ENCODE data around the gene NUDCD2. TPM values are rescaled to one million over a fixed set of nuclear protein-coding genes. Genes with fewer than 3 reads are reported as not detected.

NUDCD2 gene
- total and polyA plus RNA-seq, 2 donors (not counting 1 experiment from before 2014, with no cell fraction given): 6.8 to 24.4 TPM

DNA sequence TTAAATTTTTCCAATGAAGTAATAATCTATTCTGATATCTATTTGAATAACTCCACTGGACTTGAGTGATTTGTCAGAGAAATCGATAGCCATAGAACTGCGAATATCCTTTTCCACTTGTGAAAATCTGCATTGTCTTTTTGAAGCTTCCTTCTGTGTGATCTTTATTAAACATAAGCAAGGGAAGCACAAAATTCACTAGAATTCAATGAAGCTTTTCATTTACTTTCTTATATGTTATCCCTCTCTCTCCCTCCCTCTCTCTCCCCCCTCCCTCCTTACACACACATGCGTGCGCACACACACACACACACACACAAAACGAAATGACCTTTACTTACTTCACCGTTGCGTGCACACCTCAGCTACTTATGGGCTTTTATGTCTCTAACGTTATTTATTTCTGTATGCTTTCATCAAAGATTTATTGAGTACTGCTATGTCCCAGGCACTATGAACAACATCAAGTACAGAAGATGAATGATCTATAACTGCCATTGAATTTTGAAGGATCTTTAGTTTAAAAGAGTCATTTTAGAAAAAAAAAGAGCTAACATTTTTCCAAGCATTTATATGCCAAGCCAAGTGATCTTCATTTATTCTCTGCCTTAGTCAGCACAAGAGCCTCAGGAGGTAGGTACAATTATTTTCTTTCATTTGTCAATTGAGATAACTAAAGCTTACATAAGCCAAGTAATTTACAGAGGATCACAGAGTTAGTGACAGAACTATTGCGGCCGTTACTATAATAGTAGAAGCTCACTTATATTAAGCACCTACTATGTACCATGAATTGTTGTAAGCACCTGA is 55.3 kb downstream of the NUDCD2 start:
- Histone ChIP-seq H3K4me2 (replicated peaks; ENCODE audit: low read depth, low read length, poor library complexity, severe bottlenecking) (no peak overlapping the region), H3K27ac (ENCODE audit: low read length in 2 of 2) (no peak overlapping the region), H2AFZ (ENCODE audit: insufficient read depth, low read depth, low read length, poor library complexity, severe bottlenecking) (no peak overlapping the region), H3K36me3 (replicated peaks in 1 of 2; ENCODE audit: control extremely low read depth in 1 of 2, control insufficient read depth in 1 of 2, extremely low read depth in 1 of 2, insufficient read depth in 2 of 2, low read length in 1 of 2) (no peaks in the 10 kb centered on the region), H3K27me3 (replicated peaks in 1 of 4; ENCODE audit: control extremely low read depth in 1 of 4, control insufficient read depth in 3 of 4, insufficient read depth in 4 of 4, low read length in 3 of 4) (no peaks in the 10 kb centered on the region), H3K4me3 (ENCODE audit: control extremely low read depth in 1 of 5, extremely low read depth in 1 of 5, insufficient read depth in 1 of 5, low read depth in 2 of 5, low read length in 4 of 5) (no peak overlapping the region), H3K79me2 (ENCODE audit: control insufficient read depth, insufficient read depth, low read length) (no peaks in the 10 kb centered on the region), H3K9me3 (ENCODE audit: control extremely low read depth in 1 of 3, control insufficient read depth in 2 of 3, insufficient read depth in 1 of 3, low read length in 2 of 3) (no peaks in the 10 kb centered on the region), H3K4me1 (ENCODE audit: control insufficient read depth in 2 of 2, insufficient read depth in 2 of 2, low read length in 2 of 2) (peaks cover 0 to 3% of the 10 kb centered on the region in 2 donors), H4K20me1 (ENCODE audit: control insufficient read depth, insufficient read depth, low read length, poor library complexity, severe bottlenecking) (no peaks in the 10 kb centered on the region), H3K9ac (ENCODE audit: low read length) (no peak overlapping the region)
- intact Hi-C loops (cut with micrococcal nuclease): no loop called here
- DNase-seq (no peak), ATAC-seq (ENCODE audit: low read depth) (no peak)
- CTCF ChIA-PET: interaction anchor here (0.8 to 1.0 kb wide), 2 partner anchors 9 to 10 kb away, joined by 3 read pairs; no protein-coding TSS in a partner anchor
- no peak for TF ChIP-seq EZH2 (IDR thresholded peaks at IDR 0.05; ENCODE audit: borderline replicate concordance, insufficient read depth, low read depth, low read length, poor library complexity, severe bottlenecking)
- TF ChIP-seq, protein P1, sequence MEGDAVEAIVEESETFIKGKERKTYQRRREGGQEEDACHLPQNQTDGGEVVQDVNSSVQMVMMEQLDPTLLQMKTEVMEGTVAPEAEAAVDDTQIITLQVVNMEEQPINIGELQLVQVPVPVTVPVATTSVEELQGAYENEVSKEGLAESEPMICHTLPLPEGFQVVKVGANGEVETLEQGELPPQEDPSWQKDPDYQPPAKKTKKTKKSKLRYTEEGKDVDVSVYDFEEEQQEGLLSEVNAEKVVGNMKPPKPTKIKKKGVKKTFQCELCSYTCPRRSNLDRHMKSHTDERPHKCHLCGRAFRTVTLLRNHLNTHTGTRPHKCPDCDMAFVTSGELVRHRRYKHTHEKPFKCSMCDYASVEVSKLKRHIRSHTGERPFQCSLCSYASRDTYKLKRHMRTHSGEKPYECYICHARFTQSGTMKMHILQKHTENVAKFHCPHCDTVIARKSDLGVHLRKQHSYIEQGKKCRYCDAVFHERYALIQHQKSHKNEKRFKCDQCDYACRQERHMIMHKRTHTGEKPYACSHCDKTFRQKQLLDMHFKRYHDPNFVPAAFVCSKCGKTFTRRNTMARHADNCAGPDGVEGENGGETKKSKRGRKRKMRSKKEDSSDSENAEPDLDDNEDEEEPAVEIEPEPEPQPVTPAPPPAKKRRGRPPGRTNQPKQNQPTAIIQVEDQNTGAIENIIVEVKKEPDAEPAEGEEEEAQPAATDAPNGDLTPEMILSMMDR (IDR thresholded peaks at IDR 0.05): no peak
- Mint-ChIP-seq H3K4me3 (no peak overlapping the region), H3K4me1 (peaks cover 2% of the 10 kb centered on the region), H3K27ac (no peak overlapping the region), H3K9me3 (ENCODE audit: insufficient read depth) (no peaks in the 10 kb centered on the region), H3K27me3 (peaks cover 4% of the 10 kb centered on the region)
- POLR2A ChIA-PET: no interaction called here
- WGBS (ENCODE audit: insufficient coverage): 100% methylated on average over 3 of the region's 10 CpGs

DNA sequence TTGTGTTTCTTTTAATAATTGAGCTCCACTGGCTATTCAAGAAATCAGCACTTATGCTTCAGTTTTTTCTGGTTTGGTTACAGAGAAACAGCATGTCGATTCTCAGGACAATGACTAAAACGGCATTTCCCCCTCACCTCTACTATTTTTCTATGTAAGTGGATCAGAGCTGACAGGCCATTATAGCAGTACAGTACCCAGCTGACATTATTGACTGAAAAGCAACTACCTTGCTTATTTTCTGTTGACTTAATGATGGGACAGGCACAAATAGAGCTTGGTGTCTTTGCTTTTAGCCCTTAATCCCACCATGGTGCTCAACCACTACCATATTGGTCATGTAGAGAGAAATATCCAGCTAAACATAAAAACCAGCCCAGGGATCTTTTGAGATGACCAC is 57.9 kb downstream of the NUDCD2 start:
- CTCF ChIA-PET: no interaction called here
- Histone ChIP-seq H3K79me2 (ENCODE audit: control insufficient read depth, insufficient read depth, low read length) (no peaks in the 10 kb centered on the region), H3K9ac (ENCODE audit: low read length) (no peak overlapping the region), H3K36me3 (replicated peaks in 1 of 2; ENCODE audit: control extremely low read depth in 1 of 2, control insufficient read depth in 1 of 2, extremely low read depth in 1 of 2, insufficient read depth in 2 of 2, low read length in 1 of 2) (no peaks in the 10 kb centered on the region), H3K4me1 (ENCODE audit: control insufficient read depth in 2 of 2, insufficient read depth in 2 of 2, low read length in 2 of 2) (no peaks in the 10 kb centered on the region), H2AFZ (ENCODE audit: insufficient read depth, low read depth, low read length, poor library complexity, severe bottlenecking) (no peak overlapping the region), H3K27me3 (replicated peaks in 1 of 4; ENCODE audit: control extremely low read depth in 1 of 4, control insufficient read depth in 3 of 4, insufficient read depth in 4 of 4, low read length in 3 of 4) (no peaks in the 10 kb centered on the region), H3K4me3 (ENCODE audit: control extremely low read depth in 1 of 5, extremely low read depth in 1 of 5, insufficient read depth in 1 of 5, low read depth in 2 of 5, low read length in 4 of 5) (no peak overlapping the region), H3K9me3 (ENCODE audit: control extremely low read depth in 1 of 3, control insufficient read depth in 2 of 3, insufficient read depth in 1 of 3, low read length in 2 of 3) (no peaks in the 10 kb centered on the region), H4K20me1 (ENCODE audit: control insufficient read depth, insufficient read depth, low read length, poor library complexity, severe bottlenecking) (no peaks in the 10 kb centered on the region), H3K4me2 (replicated peaks; ENCODE audit: low read depth, low read length, poor library complexity, severe bottlenecking) (no peak overlapping the region), H3K27ac (ENCODE audit: low read length in 2 of 2) (no peak overlapping the region)
- no peak for ATAC-seq (ENCODE audit: low read depth)
- H3K4me1 Mint-ChIP-seq: no peaks in the 10 kb centered on the region
- H3K27me3 Mint-ChIP-seq: peaks cover 7% of the 10 kb centered on the region
- intact Hi-C loops (cut with micrococcal nuclease): no loop called here
- TF ChIP-seq, protein P1 (IDR thresholded peaks at IDR 0.05): no peak
- TF ChIP-seq EZH2 (IDR thresholded peaks at IDR 0.05; ENCODE audit: borderline replicate concordance, insufficient read depth, low read depth, low read length, poor library complexity, severe bottlenecking): no peak
- no peaks in the 10 kb centered on the region for H3K9me3 Mint-ChIP-seq (ENCODE audit: insufficient read depth)
- no CpG with 5 or more reads among the region's 2 CpGs for WGBS (ENCODE audit: insufficient coverage)
- POLR2A ChIA-PET: no interaction called here
- DNase-seq: no peak
- no peak overlapping the region for H3K4me3 Mint-ChIP-seq
- no peak overlapping the region for H3K27ac Mint-ChIP-seq

Measured in B cell (primary cell).